Transverse colon (tissue), 4 donors: ENCODE results near the gene MAK.
"Not testable (repeated sequence)": the region's sequence is repeated elsewhere in the genome, so short reads cannot be mapped to it uniquely, and the experiment has no call there.

ENCODE experiments used
- CTCF ChIP-seq, 5 experiments: fragments of 200-600 bp in 3 of 5; fragments of 450-650 bp in 2 of 5; sonication (generic) in 3 of 5; IDR thresholded peaks; 1 replicate in 2 of 5; 2 replicates in 3 of 5; pipeline ENCODE4 v1.5.1; 2016 to 2017; ENCODE audit warnings: antibody characterized with exemption in 5 of 5, inconsistent platforms in 3 of 5, mild to moderate bottlenecking in 2 of 5, moderate library complexity in 1 of 5
- EP300 ChIP-seq: sonication (generic); formaldehyde crosslinking; IDR thresholded peaks from one replicate; pipeline ENCODE4 v1.6.1; 2017; ENCODE audit warnings: antibody characterized with exemption, low read depth
- POLR2A ChIP-seq: fragments of 450-650 bp; IDR thresholded peaks from one replicate; pipeline ENCODE4 v1.6.1; 2016; ENCODE audit warnings: antibody characterized with exemption, mild to moderate bottlenecking, moderate library complexity
- POLR2AphosphoS5 ChIP-seq, 3 donors: sonication (generic); formaldehyde crosslinking; IDR thresholded peaks; one replicate each; pipeline ENCODE4 v1.6.1; 2016; ENCODE audit warnings: antibody characterized with exemption in 3 of 3

DNA sequence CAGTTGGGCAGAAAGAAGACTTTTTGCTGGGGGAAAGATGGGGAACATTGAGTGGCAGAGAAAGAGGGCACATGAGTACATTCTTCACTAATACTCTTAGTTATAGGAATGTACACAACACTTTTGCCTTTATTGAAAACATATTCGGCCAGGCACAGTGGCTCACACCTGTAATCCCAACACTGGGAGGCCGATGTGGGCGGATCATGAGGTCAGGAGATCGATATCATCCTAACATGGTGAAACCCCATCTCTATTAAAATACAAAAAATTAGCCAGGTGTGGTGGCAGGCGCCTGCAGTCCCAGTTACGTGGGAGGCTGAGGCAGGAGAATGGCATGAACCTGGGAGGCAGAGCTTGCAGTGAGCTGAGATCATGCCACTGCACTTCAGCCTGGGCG lies 24.7 kb upstream of the MAK start:
- TF ChIP-seq CTCF (IDR thresholded peaks at IDR 0.05); POLR2A; POLR2AphosphoS5 (IDR thresholded peaks at IDR 0.05); EP300: not testable (repeated sequence)
